ENCODE measurements around the gene HOXD9. TPM values are rescaled to one million over a fixed set of nuclear protein-coding genes. Genes with fewer than 3 reads are reported as not detected.

HOXD9 gene
- total RNA-seq, 1 experiment from 2014 or later = not detected

DNA sequence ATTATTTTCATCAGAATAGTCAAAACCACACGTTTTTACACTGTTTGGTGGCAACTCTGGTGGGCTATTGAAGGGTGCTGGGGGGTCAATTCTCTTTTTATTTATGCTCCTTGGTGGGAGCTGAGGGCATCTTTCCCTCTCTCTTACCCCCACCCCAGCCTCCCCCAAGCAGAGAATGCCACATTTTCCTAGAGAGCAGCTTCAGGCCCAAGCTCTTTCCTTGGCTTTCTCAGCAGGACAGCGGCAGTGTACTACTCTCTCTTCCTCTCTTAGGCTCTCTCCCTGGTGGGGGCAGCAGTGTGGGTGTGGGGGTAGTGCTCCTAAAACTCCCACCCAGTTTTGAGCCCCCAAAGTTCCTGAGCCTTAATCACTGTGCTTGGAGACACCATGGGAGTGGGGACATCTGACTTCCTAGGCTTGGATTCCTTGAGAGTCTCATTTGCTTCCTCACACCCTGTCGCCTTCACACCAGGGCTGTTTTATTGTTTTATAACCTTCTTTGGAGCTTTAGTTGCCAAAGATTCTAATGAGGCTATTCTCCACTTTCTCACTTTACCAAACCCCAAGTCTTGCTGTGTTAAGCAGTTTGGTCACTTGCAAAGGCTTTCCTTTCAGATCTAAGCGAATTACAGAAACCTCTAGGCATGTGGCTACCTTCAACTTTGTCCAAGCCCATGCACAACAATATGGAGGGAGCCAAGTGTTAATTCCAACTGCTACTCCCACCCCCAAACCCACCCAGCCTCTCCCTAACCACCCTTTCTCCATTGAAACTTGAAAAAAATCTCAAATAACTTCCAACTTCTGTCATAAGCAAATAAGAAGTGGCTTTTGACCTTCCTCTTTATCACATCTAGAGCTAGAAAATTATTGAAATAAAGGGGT, 22.8 kb downstream of the HOXD9 start:
- no peaks in the 10 kb centered on the region for H3K36me3 Mint-ChIP-seq
- H3K27ac Mint-ChIP-seq = no peak overlapping the region
- DNase-seq (ENCODE audit: low spot score) = no peak
- peaks cover 98% of the 10 kb centered on the region for H3K27me3 Mint-ChIP-seq (ENCODE audit: low read depth)
- H3K4me1 Mint-ChIP-seq = peaks cover 15% of the 10 kb centered on the region
- H3K9me3 Mint-ChIP-seq = no peaks in the 10 kb centered on the region
- no peak overlapping the region for H3K4me3 Mint-ChIP-seq
- no peak for ATAC-seq
- CTCF ChIA-PET = interaction anchor here (1.2 to 1.4 kb wide), 2 partner anchors 310 to 509 kb away, joined by 3 to 5 read pairs; no protein-coding TSS in a partner anchor
- POLR2A ChIA-PET = no interaction called here
- TF ChIP-seq CDX4 (CRISPR knock-in tag; IDR thresholded peaks at IDR 0.05; ENCODE audit: borderline replicate concordance) = no peak

DNA sequence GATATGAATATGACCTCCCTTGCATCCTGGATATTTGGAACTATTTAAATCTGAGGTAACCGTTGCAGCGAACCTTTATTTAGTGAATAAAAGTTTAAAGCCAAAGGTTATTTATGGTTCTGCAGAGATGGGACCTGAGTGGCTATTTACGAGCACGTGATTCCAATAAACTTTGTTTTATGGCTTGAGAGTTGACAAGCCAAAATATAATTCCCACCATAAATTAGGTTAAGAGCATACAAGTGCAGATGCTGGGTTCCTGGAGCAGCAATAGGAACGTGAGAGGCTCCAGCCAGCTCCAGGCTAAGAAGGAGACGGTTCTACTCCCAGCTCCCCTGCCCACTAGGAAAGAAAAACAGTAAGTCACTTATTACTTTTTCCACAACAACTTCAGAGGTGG, 23.6 kb downstream of the HOXD9 start:
- H3K9me3 Mint-ChIP-seq = no peaks in the 10 kb centered on the region
- no peak for ATAC-seq
- H3K27ac Mint-ChIP-seq = no peak overlapping the region
- H3K27me3 Mint-ChIP-seq (ENCODE audit: low read depth) = peaks cover 100% of the 10 kb centered on the region
- DNase-seq (ENCODE audit: low spot score) = no peak
- H3K36me3 Mint-ChIP-seq = no peaks in the 10 kb centered on the region
- H3K4me1 Mint-ChIP-seq = peaks cover 15% of the 10 kb centered on the region
- H3K4me3 Mint-ChIP-seq = no peak overlapping the region
- ChIA-PET CTCF (interaction anchor here (1.2 kb wide), 1 partner anchor 508 kb away, joined by 3 read pairs; no protein-coding TSS in a partner anchor), POLR2A (no interaction called here)
- TF ChIP-seq, protein P1, sequence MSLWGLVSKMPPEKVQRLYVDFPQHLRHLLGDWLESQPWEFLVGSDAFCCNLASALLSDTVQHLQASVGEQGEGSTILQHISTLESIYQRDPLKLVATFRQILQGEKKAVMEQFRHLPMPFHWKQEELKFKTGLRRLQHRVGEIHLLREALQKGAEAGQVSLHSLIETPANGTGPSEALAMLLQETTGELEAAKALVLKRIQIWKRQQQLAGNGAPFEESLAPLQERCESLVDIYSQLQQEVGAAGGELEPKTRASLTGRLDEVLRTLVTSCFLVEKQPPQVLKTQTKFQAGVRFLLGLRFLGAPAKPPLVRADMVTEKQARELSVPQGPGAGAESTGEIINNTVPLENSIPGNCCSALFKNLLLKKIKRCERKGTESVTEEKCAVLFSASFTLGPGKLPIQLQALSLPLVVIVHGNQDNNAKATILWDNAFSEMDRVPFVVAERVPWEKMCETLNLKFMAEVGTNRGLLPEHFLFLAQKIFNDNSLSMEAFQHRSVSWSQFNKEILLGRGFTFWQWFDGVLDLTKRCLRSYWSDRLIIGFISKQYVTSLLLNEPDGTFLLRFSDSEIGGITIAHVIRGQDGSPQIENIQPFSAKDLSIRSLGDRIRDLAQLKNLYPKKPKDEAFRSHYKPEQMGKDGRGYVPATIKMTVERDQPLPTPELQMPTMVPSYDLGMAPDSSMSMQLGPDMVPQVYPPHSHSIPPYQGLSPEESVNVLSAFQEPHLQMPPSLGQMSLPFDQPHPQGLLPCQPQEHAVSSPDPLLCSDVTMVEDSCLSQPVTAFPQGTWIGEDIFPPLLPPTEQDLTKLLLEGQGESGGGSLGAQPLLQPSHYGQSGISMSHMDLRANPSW (CRISPR knock-in tag; conservative IDR thresholded peaks at IDR 0.05; ENCODE audit: low read depth) = no peak
- TF ChIP-seq MAX (CRISPR knock-in tag; IDR thresholded peaks at IDR 0.05) (no peak), CREM (CRISPR knock-in tag; IDR thresholded peaks at IDR 0.05) (no peak), AFF4 (CRISPR knock-in tag; IDR thresholded peaks at IDR 0.05; ENCODE audit: borderline replicate concordance) (no peak), SMAD4 (CRISPR knock-in tag; IDR thresholded peaks at IDR 0.05) (no peak), E2F1 (CRISPR knock-in tag; IDR thresholded peaks at IDR 0.05) (no peak), HMGXB4 (CRISPR knock-in tag; IDR thresholded peaks at IDR 0.05) (no peak), ZNF219 (CRISPR knock-in tag; IDR thresholded peaks at IDR 0.05; ENCODE audit: borderline replicate concordance) (no peak), AR (CRISPR knock-in tag; IDR thresholded peaks at IDR 0.05) (no peak)
- TF ChIP-seq, protein P2, sequence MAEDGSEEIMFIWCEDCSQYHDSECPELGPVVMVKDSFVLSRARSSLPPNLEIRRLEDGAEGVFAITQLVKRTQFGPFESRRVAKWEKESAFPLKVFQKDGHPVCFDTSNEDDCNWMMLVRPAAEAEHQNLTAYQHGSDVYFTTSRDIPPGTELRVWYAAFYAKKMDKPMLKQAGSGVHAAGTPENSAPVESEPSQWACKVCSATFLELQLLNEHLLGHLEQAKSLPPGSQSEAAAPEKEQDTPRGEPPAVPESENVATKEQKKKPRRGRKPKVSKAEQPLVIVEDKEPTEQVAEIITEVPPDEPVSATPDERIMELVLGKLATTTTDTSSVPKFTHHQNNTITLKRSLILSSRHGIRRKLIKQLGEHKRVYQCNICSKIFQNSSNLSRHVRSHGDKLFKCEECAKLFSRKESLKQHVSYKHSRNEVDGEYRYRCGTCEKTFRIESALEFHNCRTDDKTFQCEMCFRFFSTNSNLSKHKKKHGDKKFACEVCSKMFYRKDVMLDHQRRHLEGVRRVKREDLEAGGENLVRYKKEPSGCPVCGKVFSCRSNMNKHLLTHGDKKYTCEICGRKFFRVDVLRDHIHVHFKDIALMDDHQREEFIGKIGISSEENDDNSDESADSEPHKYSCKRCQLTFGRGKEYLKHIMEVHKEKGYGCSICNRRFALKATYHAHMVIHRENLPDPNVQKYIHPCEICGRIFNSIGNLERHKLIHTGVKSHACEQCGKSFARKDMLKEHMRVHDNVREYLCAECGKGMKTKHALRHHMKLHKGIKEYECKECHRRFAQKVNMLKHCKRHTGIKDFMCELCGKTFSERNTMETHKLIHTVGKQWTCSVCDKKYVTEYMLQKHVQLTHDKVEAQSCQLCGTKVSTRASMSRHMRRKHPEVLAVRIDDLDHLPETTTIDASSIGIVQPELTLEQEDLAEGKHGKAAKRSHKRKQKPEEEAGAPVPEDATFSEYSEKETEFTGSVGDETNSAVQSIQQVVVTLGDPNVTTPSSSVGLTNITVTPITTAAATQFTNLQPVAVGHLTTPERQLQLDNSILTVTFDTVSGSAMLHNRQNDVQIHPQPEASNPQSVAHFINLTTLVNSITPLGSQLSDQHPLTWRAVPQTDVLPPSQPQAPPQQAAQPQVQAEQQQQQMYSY (CRISPR knock-in tag; IDR thresholded peaks at IDR 0.05) = no peak
- TF ChIP-seq, protein P3, sequence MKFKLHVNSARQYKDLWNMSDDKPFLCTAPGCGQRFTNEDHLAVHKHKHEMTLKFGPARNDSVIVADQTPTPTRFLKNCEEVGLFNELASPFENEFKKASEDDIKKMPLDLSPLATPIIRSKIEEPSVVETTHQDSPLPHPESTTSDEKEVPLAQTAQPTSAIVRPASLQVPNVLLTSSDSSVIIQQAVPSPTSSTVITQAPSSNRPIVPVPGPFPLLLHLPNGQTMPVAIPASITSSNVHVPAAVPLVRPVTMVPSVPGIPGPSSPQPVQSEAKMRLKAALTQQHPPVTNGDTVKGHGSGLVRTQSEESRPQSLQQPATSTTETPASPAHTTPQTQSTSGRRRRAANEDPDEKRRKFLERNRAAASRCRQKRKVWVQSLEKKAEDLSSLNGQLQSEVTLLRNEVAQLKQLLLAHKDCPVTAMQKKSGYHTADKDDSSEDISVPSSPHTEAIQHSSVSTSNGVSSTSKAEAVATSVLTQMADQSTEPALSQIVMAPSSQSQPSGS (CRISPR knock-in tag; IDR thresholded peaks at IDR 0.05; ENCODE audit: borderline replicate concordance, low read depth) = no peak

All from WTC11 (cell line).